GM19043 (cell line): ENCODE data around the gene RPL27.
A peak's percentile ranks its signal among the peaks of the same experiment; 100 is the strongest.

ENCODE experiments used
- ATAC-seq: cut with Tn5 transposase; IDR thresholded peaks from one replicate; pipeline ENCODE4 v1.9.1; 2021; ENCODE audit warnings: low read depth; ENCODE audit not compliant: unreplicated experiment

Gene RPL27

GRCh38 chr17:43020030-43020621, 21.9 kb downstream of the RPL27 start:
- ATAC-seq: no peak

- ATAC-seq: no peak
Observed at GRCh38 chr17:43020789-43021740, 22.8 kb downstream of the RPL27 start.

- ATAC-seq: no peak
Observed at GRCh38 chr17:43021741-43022512, 23.7 kb downstream of the RPL27 start, which contains the start of gene VAT1. Gene VAT1 (minus strand): TSS chr17:43022385. CDS start chr17:43022322, 63 bp downstream.

GRCh38 chr17:43024407-43025289, 26.4 kb downstream of the RPL27 start, which contains the start of gene RND2:
Gene RND2 (plus strand): TSS chr17:43025231. CDS start chr17:43025348, 117 bp downstream.
- peak; percentile 46 for ATAC-seq

- ATAC-seq: no peak
Observed at GRCh38 chr17:43025290-43025657, 27.1 kb downstream of the RPL27 start.

- ATAC-seq: no peak
Observed at GRCh38 chr17:43025766-43026537, 27.7 kb downstream of the RPL27 start.

- ATAC-seq: no peak
Observed at GRCh38 chr17:43026595-43026994, 28.4 kb downstream of the RPL27 start.

- no peak for ATAC-seq
Observed at GRCh38 chr17:43027091-43028032, 29.1 kb downstream of the RPL27 start.

GRCh38 chr17:43028221-43028861, 30.1 kb downstream of the RPL27 start:
- ATAC-seq: no peak

- no peak for ATAC-seq
Observed at GRCh38 chr17:43030137-43030767, 32.0 kb downstream of the RPL27 start.

- ATAC-seq: no peak
Observed at GRCh38 chr17:43031666-43032065, 33.4 kb downstream of the RPL27 start.

GRCh38 chr17:43033948-43034881, 36.0 kb downstream of the RPL27 start:
- ATAC-seq: no peak

- no peak for ATAC-seq
Observed at GRCh38 chr17:43034894-43035293, 36.7 kb downstream of the RPL27 start.

GRCh38 chr17:43039646-43040045, 41.4 kb downstream of the RPL27 start:
- ATAC-seq: no peak

- no peak for ATAC-seq
Observed at GRCh38 chr17:43040655-43041054, 42.4 kb downstream of the RPL27 start.

GRCh38 chr17:43042025-43042628, 43.9 kb downstream of the RPL27 start:
- ATAC-seq: no peak
